Neural crest cell (in vitro differentiated cells): ENCODE measurements around the gene P2RX2. TPM values are rescaled to one million over a fixed set of nuclear protein-coding genes. Genes with fewer than 3 reads are reported as not detected.

Experiments used
- DNase-seq: peaks from one replicate; pipeline ENCODE4 v3.0.0; 2021; ENCODE audit warnings: low read depth, mixed read lengths, low spot score
- H3K27ac Mint-ChIP-seq: one replicate; pipeline ENCODE4 v1.8.0; 2021; ENCODE audit warnings: mild to moderate bottlenecking, mixed read lengths; ENCODE audit not compliant: unreplicated experiment
- H3K27me3 Mint-ChIP-seq: 2 replicates; pipeline ENCODE4 v1.8.0; 2021; ENCODE audit warnings: low read depth, mild to moderate bottlenecking, mixed read lengths
- H3K36me3 Mint-ChIP-seq: 2 replicates; pipeline ENCODE4 v1.8.0; 2021; ENCODE audit warnings: low read depth, mild to moderate bottlenecking, mixed read lengths
- H3K4me1 Mint-ChIP-seq: 2 replicates; pipeline ENCODE4 v1.8.0; 2021; ENCODE audit warnings: mixed read lengths
- H3K4me3 Mint-ChIP-seq: one replicate; pipeline ENCODE4 v1.8.0; 2021; ENCODE audit warnings: mild to moderate bottlenecking, mixed read lengths
- H3K9me3 Mint-ChIP-seq: 2 replicates; pipeline ENCODE4 v1.8.0; 2021; ENCODE audit warnings: mixed read lengths
- CTCF ChIP-seq: fragments of 200-600 bp; sonication (generic); conservative IDR thresholded peaks from 2 replicates; pipeline ENCODE4 v1.5.0; 2021; ENCODE audit warnings: antibody characterized with exemption, mild to moderate bottlenecking
- total RNA-seq: library from RNA; stranded (reverse); gene quantifications from 2 replicates; pipeline ENCODE4 v1.2.1, GENCODE V29; 2021

The P2RX2 gene
- total RNA-seq, 1 donor from 2014 or later = not detected

GRCh38 chr12:132614861-132615578, 3.6 kb upstream of the P2RX2 start:
- Mint-ChIP-seq H3K27ac (peak overlapping the region; percentile 72), H3K27me3 (peaks cover 54% of the 10 kb centered on the region)
- peak; percentile 90 for TF ChIP-seq CTCF

GRCh38 chr12:132615579-132616038, 3.0 kb upstream of the P2RX2 start:
- Mint-ChIP-seq H3K4me3 (no peak overlapping the region), H3K36me3 (peaks cover 5% of the 10 kb centered on the region), H3K4me1 (peaks cover 14% of the 10 kb centered on the region), H3K27ac (no peak overlapping the region), H3K9me3 (no peaks in the 10 kb centered on the region), H3K27me3 (peaks cover 57% of the 10 kb centered on the region)
- TF ChIP-seq CTCF = no peak
- no peak for DNase-seq

More at GRCh38 chr12:132614861-132615578, 3.6 kb upstream of the P2RX2 start:
- Mint-ChIP-seq H3K36me3 (peaks cover 5% of the 10 kb centered on the region), H3K4me1 (peaks cover 19% of the 10 kb centered on the region), H3K4me3 (peak overlapping the region; percentile 65), H3K9me3 (no peaks in the 10 kb centered on the region)
- peak; percentile 86 for DNase-seq

- no peak for TF ChIP-seq CTCF
- Mint-ChIP-seq H3K9me3 (no peaks in the 10 kb centered on the region), H3K4me1 (peaks cover 12% of the 10 kb centered on the region), H3K27me3 (peaks cover 62% of the 10 kb centered on the region), H3K27ac (no peak overlapping the region), H3K36me3 (peaks cover 5% of the 10 kb centered on the region), H3K4me3 (peak overlapping the region; percentile 64)
- DNase-seq = no peak
These were observed 1.4 kb upstream of the P2RX2 start for GRCh38 chr12:132617135-132617701.

- H3K27ac Mint-ChIP-seq = no peak overlapping the region
- peaks cover 5% of the 10 kb centered on the region for H3K36me3 Mint-ChIP-seq
- no peak for DNase-seq
- peaks cover 20% of the 10 kb centered on the region for H3K4me1 Mint-ChIP-seq
- no peaks in the 10 kb centered on the region for H3K9me3 Mint-ChIP-seq
- TF ChIP-seq CTCF = no peak
- H3K27me3 Mint-ChIP-seq = peaks cover 63% of the 10 kb centered on the region
- peak overlapping the region; percentile 64 for H3K4me3 Mint-ChIP-seq
These were observed 524 bp upstream of the P2RX2 start for GRCh38 chr12:132617822-132618682.

GRCh38 chr12:132619071-132619385, 452 bp downstream of the P2RX2 start:
- no peak overlapping the region for H3K4me3 Mint-ChIP-seq
- H3K9me3 Mint-ChIP-seq = no peaks in the 10 kb centered on the region
- peaks cover 5% of the 10 kb centered on the region for H3K36me3 Mint-ChIP-seq
- H3K27ac Mint-ChIP-seq = no peak overlapping the region
- no peak for TF ChIP-seq CTCF
- H3K27me3 Mint-ChIP-seq = peaks cover 64% of the 10 kb centered on the region
- no peak for DNase-seq
- peaks cover 23% of the 10 kb centered on the region for H3K4me1 Mint-ChIP-seq
